Neural progenitor cell (in vitro differentiated cells): ENCODE measurements around the gene MYO1F. TPM values are rescaled to one million over a fixed set of nuclear protein-coding genes. Genes with fewer than 3 reads are reported as not detected.

Experiments
- DNase-seq: peaks from one replicate; pipeline ENCODE4 v3.0.0-alpha.2; 2016; ENCODE audit warnings: low spot score
- H2AFZ ChIP-seq: fragments of 200-600 bp; sonication (generic); replicated peaks from 2 replicates; pipeline ENCODE4 v1.6.1; 2016; ENCODE audit warnings: antibody characterized with exemption
- H3F3A ChIP-seq: fragments of 200-600 bp; sonication (generic); 2 replicates; pipeline ENCODE4 v1.6.1; 2016; ENCODE audit warnings: antibody characterized with exemption, low read depth
- H3K27ac ChIP-seq: fragments of 200-600 bp; sonication (generic); 2 replicates; pipeline ENCODE4 v1.5.1; 2016; ENCODE audit warnings: mild to moderate bottlenecking
- H3K27me3 ChIP-seq: fragments of 200-600 bp; sonication (generic); 2 replicates; pipeline ENCODE4 v1.6.1; 2016; ENCODE audit warnings: mild to moderate bottlenecking, moderate library complexity
- H3K36me3 ChIP-seq: fragments of 200-600 bp; sonication (generic); 2 replicates; pipeline ENCODE4 v1.5.1; 2016
- H3K4me1 ChIP-seq: fragments of 200-600 bp; sonication (generic); 2 replicates; pipeline ENCODE4 v1.6.1; 2016; ENCODE audit warnings: mixed run types
- H3K4me2 ChIP-seq: fragments of 200-600 bp; sonication (generic); 2 replicates; pipeline ENCODE4 v1.6.1; 2016
- H3K4me3 ChIP-seq: fragments of 200-600 bp; sonication (generic); 2 replicates; pipeline ENCODE4 v1.5.1; 2016
- H3K79me2 ChIP-seq: fragments of 200-600 bp; sonication (generic); 2 replicates; pipeline ENCODE4 v1.6.1; 2016; ENCODE audit warnings: low read depth
- H3K9ac ChIP-seq: fragments of 200-600 bp; sonication (generic); 2 replicates; pipeline ENCODE4 v1.6.1; 2016
- H3K9me3 ChIP-seq: fragments of 200-600 bp; sonication (generic); 2 replicates; pipeline ENCODE4 v1.5.1; 2016; ENCODE audit warnings: low read depth
- H4K20me1 ChIP-seq: fragments of 200-600 bp; sonication (generic); 2 replicates; pipeline ENCODE4 v1.6.1; 2016; ENCODE audit warnings: low read depth
- H3K27ac Mint-ChIP-seq: 3 replicates; pipeline ENCODE4 v1.8.0; 2021; ENCODE audit warnings: mixed read lengths
- H3K27me3 Mint-ChIP-seq: 2 replicates; pipeline ENCODE4 v1.8.0; 2022; ENCODE audit warnings: low read depth, mild to moderate bottlenecking, inconsistent platforms, moderate library complexity, mixed read lengths; ENCODE audit not compliant: insufficient read depth
- H3K36me3 Mint-ChIP-seq: 3 replicates; pipeline ENCODE4 v1.8.0; 2021; ENCODE audit warnings: mixed read lengths
- H3K4me1 Mint-ChIP-seq: 3 replicates; pipeline ENCODE4 v1.8.0; 2021; ENCODE audit warnings: mixed read lengths
- H3K4me3 Mint-ChIP-seq: 3 replicates; pipeline ENCODE4 v1.8.0; 2021; ENCODE audit warnings: mild to moderate bottlenecking, moderate library complexity, mixed read lengths
- H3K9me3 Mint-ChIP-seq: 3 replicates; pipeline ENCODE4 v1.8.0; 2020; ENCODE audit warnings: mixed read lengths
- CTCF ChIP-seq: fragments of 200-600 bp; sonication (generic); IDR thresholded peaks from 2 replicates; pipeline ENCODE4 v1.5.1; 2017; ENCODE audit warnings: antibody characterized with exemption, mild to moderate bottlenecking
- EZH2 ChIP-seq: fragments of 200-600 bp; sonication (generic); IDR thresholded peaks from 2 replicates; pipeline ENCODE4 v1.6.1; 2017; ENCODE audit warnings: antibody characterized with exemption, mild to moderate bottlenecking, moderate library complexity
- EZH2phosphoT487 ChIP-seq: fragments of 200-600 bp; sonication (generic); IDR thresholded peaks from 2 replicates; pipeline ENCODE4 v1.6.1; 2017; ENCODE audit warnings: antibody characterized with exemption
- total RNA-seq: library from RNA; depleted of rRNA; stranded (reverse); fragments of >200 nt; gene quantifications from 2 replicates; pipeline ENCODE4 v1.2.3, GENCODE V29; 2015; ENCODE audit warnings: low replicate concordance

The MYO1F gene
- total RNA-seq, 1 donor from 2014 or later: 0.15 TPM

- H3K27ac Mint-ChIP-seq: no peak overlapping the region
- peaks cover 48% of the 10 kb centered on the region for H3K36me3 Mint-ChIP-seq
- H3K4me3 ChIP-seq: no peak overlapping the region
Measured at GRCh38 chr19:8485561-8486371, 91.5 kb downstream of the MYO1F start.

GRCh38 chr19:8484331-8484894 is 92.8 kb downstream of the MYO1F start:
- Histone ChIP-seq H2AFZ (no peak overlapping the region), H3K4me3 (no peak overlapping the region), H3K9ac (no peak overlapping the region), H3K4me2 (no peak overlapping the region), H3K79me2 (peaks cover 73% of the 10 kb centered on the region), H3K27me3 (no peaks in the 10 kb centered on the region), H3K4me1 (peaks cover 35% of the 10 kb centered on the region), H3K36me3 (no peaks in the 10 kb centered on the region), H3K9me3 (no peaks in the 10 kb centered on the region), H4K20me1 (peaks cover 84% of the 10 kb centered on the region), H3K27ac (peak overlapping the region; percentile 97), H3F3A (peaks cover 49% of the 10 kb centered on the region)
- TF ChIP-seq EZH2 (no peak), CTCF (no peak), EZH2phosphoT487 (no peak)
- Mint-ChIP-seq H3K4me1 (peaks cover 29% of the 10 kb centered on the region), H3K36me3 (peaks cover 50% of the 10 kb centered on the region), H3K27me3 (peaks cover 3% of the 10 kb centered on the region), H3K9me3 (no peaks in the 10 kb centered on the region), H3K27ac (no peak overlapping the region), H3K4me3 (no peak overlapping the region)
- DNase-seq: no peak

More at GRCh38 chr19:8485561-8486371, 91.5 kb downstream of the MYO1F start:
- H3F3A ChIP-seq: peaks cover 52% of the 10 kb centered on the region
- TF ChIP-seq CTCF (no peak), EZH2 (no peak), EZH2phosphoT487 (no peak)
- no peaks in the 10 kb centered on the region for H3K27me3 ChIP-seq
- H3K9me3 ChIP-seq: no peaks in the 10 kb centered on the region
- H3K4me1 ChIP-seq: peaks cover 41% of the 10 kb centered on the region
- peaks cover 70% of the 10 kb centered on the region for H4K20me1 ChIP-seq
- H3K27ac ChIP-seq: peak overlapping the region; percentile 97
- no peak overlapping the region for H3K4me3 Mint-ChIP-seq
- no peaks in the 10 kb centered on the region for H3K9me3 Mint-ChIP-seq
- H3K4me2 ChIP-seq: peak overlapping the region; percentile 13
- no peaks in the 10 kb centered on the region for H3K36me3 ChIP-seq
- H3K27me3 Mint-ChIP-seq: peaks cover 3% of the 10 kb centered on the region
- no peak for DNase-seq
- no peak overlapping the region for H2AFZ ChIP-seq
- peaks cover 60% of the 10 kb centered on the region for H3K79me2 ChIP-seq
- no peak overlapping the region for H3K9ac ChIP-seq
- peaks cover 30% of the 10 kb centered on the region for H3K4me1 Mint-ChIP-seq

GRCh38 chr19:8483165-8483564 is 94.1 kb downstream of the MYO1F start:
- TF ChIP-seq EZH2 (no peak), EZH2phosphoT487 (no peak), CTCF (no peak)

More at GRCh38 chr19:8483165-8483564, 94.1 kb downstream of the MYO1F start:
- H3K27ac ChIP-seq: no peak overlapping the region
- no peak overlapping the region for H2AFZ ChIP-seq
- H3K9me3 ChIP-seq: no peaks in the 10 kb centered on the region
- Mint-ChIP-seq H3K27me3 (peaks cover 3% of the 10 kb centered on the region), H3K4me1 (peaks cover 23% of the 10 kb centered on the region), H3K4me3 (no peak overlapping the region), H3K36me3 (peaks cover 48% of the 10 kb centered on the region), H3K9me3 (no peaks in the 10 kb centered on the region), H3K27ac (no peak overlapping the region)
- peaks cover 43% of the 10 kb centered on the region for H3F3A ChIP-seq
- H3K4me3 ChIP-seq: no peak overlapping the region
- H3K4me1 ChIP-seq: peaks cover 24% of the 10 kb centered on the region
- no peak overlapping the region for H3K4me2 ChIP-seq
- H3K79me2 ChIP-seq: peaks cover 86% of the 10 kb centered on the region
- H3K36me3 ChIP-seq: no peaks in the 10 kb centered on the region
- DNase-seq: no peak
- H3K9ac ChIP-seq: no peak overlapping the region
- H4K20me1 ChIP-seq: peaks cover 95% of the 10 kb centered on the region
- no peaks in the 10 kb centered on the region for H3K27me3 ChIP-seq
